ENCODE results near the gene SHCBP1. TPM values are rescaled to one million over a fixed set of nuclear protein-coding genes. Genes with fewer than 3 reads are reported as not detected.
"Not testable (repeated sequence)": the region's sequence is repeated elsewhere in the genome, so short reads cannot be mapped to it uniquely, and the experiment has no call there.

SHCBP1 gene
- total RNA-seq, 2 donors from 2014 or later: 28.3 to 55.5 TPM

DNA sequence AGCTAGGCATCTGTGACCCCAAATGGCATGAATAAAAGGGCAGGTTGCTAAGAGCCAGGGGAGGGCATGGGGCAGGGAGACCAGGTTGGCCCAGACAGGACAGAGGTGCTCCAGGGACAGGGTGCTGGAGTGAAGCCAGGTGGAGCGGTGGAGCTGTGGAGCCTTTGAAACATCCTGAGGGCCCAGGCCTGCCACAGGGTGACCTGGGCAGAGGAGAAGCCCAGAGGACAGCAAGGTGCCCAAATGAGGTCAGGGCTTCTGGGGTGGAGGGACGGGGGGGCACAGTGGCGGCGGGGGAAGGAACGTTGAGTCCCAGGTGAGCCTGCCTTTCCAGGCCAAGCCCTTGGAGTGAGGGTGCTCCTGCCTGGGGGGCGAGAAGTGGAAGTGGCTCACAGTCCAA, 2.5 kb upstream of the SHCBP1 start:
- peaks cover 12% of the 10 kb centered on the region for H3K4me1 Mint-ChIP-seq
- not testable (repeated sequence) for H3K27ac Mint-ChIP-seq; H3K36me3 Mint-ChIP-seq (ENCODE audit: low read depth); ATAC-seq (replicated peaks); H3K27me3 Mint-ChIP-seq; H3K4me3 Mint-ChIP-seq; H3K9me3 Mint-ChIP-seq

DNA sequence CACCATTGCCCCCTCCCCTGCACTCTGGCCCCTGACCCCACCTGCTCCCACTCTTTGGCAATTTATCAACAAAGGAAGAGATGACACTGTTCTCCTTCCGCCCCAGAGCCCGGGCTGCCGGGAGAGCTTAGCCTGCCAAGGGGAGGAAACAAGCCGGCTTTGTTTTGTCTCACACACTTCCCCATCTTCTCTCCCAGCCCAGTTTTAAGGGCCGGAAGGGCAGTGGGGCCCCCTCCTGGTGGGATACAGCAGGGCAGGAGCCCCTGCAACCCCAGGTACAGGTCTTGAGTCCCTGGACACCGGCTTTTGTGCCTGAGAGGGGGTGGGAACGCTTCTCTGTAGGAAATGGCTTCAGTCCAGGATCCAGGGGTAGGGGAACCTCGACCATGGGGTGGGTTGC, 2.1 kb upstream of the SHCBP1 start:
- H3K27me3 Mint-ChIP-seq; H3K36me3 Mint-ChIP-seq (ENCODE audit: low read depth); H3K9me3 Mint-ChIP-seq; ATAC-seq (replicated peaks); H3K27ac Mint-ChIP-seq; H3K4me3 Mint-ChIP-seq: not testable (repeated sequence)
- H3K4me1 Mint-ChIP-seq: peaks cover 12% of the 10 kb centered on the region

DNA sequence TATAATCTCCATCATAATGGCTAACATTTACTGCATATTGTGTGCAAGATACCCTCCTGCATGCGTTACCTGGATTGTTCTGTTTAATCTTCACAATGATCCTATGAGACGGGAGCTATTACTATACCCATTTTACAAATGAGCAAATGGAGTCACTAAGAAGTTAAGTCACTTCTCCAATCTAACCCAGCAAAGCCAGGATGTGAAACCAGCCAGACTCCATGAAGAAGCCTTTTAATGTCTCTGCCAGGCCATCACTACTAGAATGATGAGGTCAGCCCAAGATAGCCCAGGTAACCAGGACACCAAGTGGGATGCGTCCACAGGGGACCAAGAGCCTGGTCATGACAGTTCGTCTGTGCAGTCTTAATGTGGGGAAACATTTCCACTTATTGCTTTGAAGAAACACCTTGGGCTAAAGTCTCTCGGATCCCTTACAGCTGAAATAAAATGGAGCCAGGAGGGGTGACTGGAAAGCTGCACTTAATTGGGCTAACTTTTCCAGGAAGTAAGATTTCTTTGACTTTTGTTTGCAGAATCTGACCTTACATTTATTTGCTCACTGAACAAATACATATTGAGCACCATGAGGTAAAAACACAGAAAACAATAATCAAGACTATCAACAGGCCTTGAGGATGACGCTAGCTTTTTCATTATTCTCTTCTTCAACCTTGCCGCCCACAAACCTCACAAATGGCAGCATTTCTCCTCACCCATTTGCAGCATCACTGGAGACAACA, 926 bp upstream of the SHCBP1 start:
- peaks cover 12% of the 10 kb centered on the region for H3K4me1 Mint-ChIP-seq
- no peaks in the 10 kb centered on the region for H3K27me3 Mint-ChIP-seq
- H3K9me3 Mint-ChIP-seq: no peaks in the 10 kb centered on the region
- peak overlapping the region; percentile 87 for H3K4me3 Mint-ChIP-seq
- peak overlapping the region; percentile 82 for H3K27ac Mint-ChIP-seq
- peaks cover 13% of the 10 kb centered on the region for H3K36me3 Mint-ChIP-seq (ENCODE audit: low read depth)
- no peak for ATAC-seq (replicated peaks)

DNA sequence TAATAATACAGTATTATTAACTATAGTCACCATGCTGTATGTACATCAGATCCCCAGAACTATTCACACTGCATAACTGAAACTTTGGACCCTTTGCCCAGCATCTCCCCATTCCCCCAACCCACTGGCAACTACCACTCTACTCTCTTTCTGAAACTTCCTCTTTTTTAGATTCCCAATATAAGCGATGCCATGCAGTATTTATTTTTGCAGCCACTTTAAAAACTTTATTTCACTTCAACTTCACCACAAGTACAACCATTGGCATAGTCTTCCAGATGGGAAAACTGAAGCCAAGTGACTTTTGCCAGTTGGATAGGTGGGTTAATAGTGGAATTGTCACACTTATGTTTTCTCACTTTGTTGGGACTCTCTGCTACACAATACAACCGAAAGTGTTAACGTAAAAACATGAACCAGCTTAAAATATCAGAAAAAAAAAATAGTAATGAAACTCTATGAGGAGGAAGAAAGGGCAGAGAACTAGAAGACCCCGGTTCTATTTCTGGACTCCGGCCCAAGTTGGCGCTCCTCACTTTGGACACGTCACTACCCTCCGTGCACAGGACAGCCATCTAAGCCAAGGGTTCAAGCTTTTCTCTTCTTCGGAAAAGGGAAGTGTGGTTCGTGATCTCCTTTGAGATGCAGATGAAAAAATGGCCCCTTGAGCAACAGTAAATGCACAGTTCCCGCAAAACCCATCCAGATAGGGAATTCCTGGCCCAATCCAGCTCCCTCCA, 743 bp downstream of the SHCBP1 start:
- Mint-ChIP-seq H3K4me3 (peak overlapping the region; percentile 87), H3K36me3 (ENCODE audit: low read depth) (peaks cover 27% of the 10 kb centered on the region), H3K27me3 (no peaks in the 10 kb centered on the region), H3K27ac (peak overlapping the region; percentile 82), H3K4me1 (peaks cover 12% of the 10 kb centered on the region), H3K9me3 (no peaks in the 10 kb centered on the region)
- no peak for ATAC-seq (replicated peaks)

DNA sequence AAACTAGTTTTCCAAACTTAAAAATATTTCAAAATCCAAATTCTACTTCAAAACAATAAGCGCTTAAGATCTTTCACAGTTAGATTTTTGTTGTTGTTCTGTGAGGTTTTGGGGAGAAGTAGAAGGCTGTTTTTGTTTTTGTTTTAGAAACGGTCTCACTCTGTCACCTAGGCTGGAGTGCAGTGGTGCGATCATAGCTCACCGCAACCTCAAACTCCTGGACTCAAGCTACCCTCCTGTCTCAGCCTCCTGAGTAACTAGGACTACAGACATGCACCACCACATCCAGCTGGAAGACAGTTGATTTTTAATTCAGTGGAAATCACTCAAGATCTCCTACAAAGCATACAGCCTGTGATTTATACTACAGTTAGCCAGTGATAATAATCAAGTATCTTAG, 2.7 kb downstream of the SHCBP1 start:
- H3K27ac Mint-ChIP-seq: no peak overlapping the region

DNA sequence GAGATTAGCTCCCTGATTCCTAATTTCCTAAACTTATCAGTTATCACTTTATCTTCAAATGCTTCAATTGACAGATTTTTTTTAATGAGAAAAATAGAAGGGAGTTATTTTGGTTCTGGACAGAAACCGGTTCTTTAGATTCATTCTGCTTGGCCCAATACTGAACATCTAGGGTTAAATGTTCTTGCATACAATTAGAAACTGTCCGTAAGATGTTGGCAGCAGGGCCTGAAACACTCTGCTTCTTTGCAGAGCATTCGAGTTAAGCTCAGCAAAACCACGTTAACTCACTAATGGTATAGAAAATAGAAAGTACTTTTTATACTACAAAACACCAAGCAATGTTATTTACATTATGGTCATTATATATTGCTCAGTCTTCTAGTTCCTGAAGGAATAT, 7.2 kb downstream of the SHCBP1 start:
- no peak for ATAC-seq (replicated peaks)
- no peaks in the 10 kb centered on the region for H3K9me3 Mint-ChIP-seq
- no peaks in the 10 kb centered on the region for H3K4me1 Mint-ChIP-seq
- H3K36me3 Mint-ChIP-seq (ENCODE audit: low read depth): peaks cover 37% of the 10 kb centered on the region
- H3K27ac Mint-ChIP-seq: no peak overlapping the region
- no peak overlapping the region for H3K4me3 Mint-ChIP-seq
- no peaks in the 10 kb centered on the region for H3K27me3 Mint-ChIP-seq

More for the DNA sequence above, 2.7 kb downstream of the SHCBP1 start:
- Mint-ChIP-seq H3K36me3 (ENCODE audit: low read depth) (peaks cover 37% of the 10 kb centered on the region), H3K27me3 (no peaks in the 10 kb centered on the region), H3K4me1 (peaks cover 12% of the 10 kb centered on the region), H3K4me3 (no peak overlapping the region), H3K9me3 (no peaks in the 10 kb centered on the region)
- ATAC-seq (replicated peaks): no peak

DNA sequence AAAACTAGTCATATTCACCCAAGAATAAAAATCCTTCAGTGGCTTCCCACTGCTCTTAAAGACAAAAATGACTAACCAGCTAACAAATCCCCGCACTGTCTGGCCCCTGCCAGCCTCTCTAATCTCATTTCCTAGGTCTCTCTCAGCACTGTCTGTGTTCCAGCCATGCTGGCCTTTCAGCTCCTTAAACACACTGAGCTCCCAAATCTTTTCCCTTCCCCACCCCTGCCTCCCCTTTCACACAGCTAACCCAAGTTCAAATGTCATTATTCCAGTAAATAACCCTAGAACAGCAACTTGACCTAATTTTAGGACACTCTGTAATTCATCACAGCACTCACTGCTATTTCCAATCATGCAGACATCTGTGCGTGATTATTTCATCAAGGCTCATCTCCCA, 7.8 kb downstream of the SHCBP1 start:
- no peaks in the 10 kb centered on the region for H3K9me3 Mint-ChIP-seq
- peaks cover 33% of the 10 kb centered on the region for H3K36me3 Mint-ChIP-seq (ENCODE audit: low read depth)
- ATAC-seq (replicated peaks): no peak
- H3K27me3 Mint-ChIP-seq: no peaks in the 10 kb centered on the region
- H3K4me3 Mint-ChIP-seq: no peak overlapping the region
- H3K4me1 Mint-ChIP-seq: no peaks in the 10 kb centered on the region
- H3K27ac Mint-ChIP-seq: no peak overlapping the region

DNA sequence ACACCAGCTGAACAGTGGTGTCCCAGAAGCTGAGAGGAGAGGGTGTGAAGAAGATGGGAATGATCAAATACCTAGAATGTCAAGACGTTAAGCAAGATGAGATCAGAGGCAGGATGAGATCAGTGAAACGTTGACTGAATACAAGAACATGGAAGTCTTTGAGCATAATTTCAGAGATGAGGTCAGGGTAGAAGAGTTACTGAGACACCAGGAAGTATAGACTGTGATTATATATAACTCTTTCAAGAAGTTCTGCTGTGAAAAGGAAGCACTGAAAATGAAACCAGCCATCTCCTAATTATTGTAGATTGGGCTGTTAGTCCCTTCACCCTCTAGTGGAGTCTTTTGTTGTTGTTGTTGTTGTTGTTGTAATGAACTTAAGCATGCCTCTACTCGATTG, 9.1 kb downstream of the SHCBP1 start:
- peak; percentile 52 for ATAC-seq (replicated peaks)
- no peak overlapping the region for H3K27ac Mint-ChIP-seq
- H3K27me3 Mint-ChIP-seq: no peaks in the 10 kb centered on the region
- H3K4me1 Mint-ChIP-seq: no peaks in the 10 kb centered on the region
- H3K4me3 Mint-ChIP-seq: no peak overlapping the region
- no peaks in the 10 kb centered on the region for H3K9me3 Mint-ChIP-seq
- peaks cover 24% of the 10 kb centered on the region for H3K36me3 Mint-ChIP-seq (ENCODE audit: low read depth)

DNA sequence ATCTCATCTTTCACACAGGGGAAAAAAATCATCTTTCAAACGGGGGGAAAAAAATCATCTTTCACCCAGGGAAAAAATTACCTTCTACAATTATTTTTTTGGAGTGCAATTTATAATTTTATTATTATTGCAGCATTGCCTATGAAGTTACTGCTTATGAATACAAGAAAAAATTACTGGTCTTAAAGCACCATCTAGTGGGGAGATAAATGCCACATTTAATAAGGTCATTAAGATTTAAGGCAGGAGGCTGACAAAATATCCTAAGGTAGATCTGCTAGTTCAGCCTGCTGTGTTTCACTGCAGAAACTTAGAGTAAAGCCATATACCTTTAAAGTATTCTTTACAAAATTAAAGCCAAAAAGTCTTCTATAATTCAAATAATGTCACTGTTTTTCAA, 13.7 kb downstream of the SHCBP1 start:
- no peaks in the 10 kb centered on the region for H3K4me1 Mint-ChIP-seq
- no peaks in the 10 kb centered on the region for H3K9me3 Mint-ChIP-seq
- ATAC-seq (replicated peaks): no peak
- H3K4me3 Mint-ChIP-seq: no peak overlapping the region
- H3K27me3 Mint-ChIP-seq: no peaks in the 10 kb centered on the region
- H3K27ac Mint-ChIP-seq: peak overlapping the region; percentile 41
- H3K36me3 Mint-ChIP-seq (ENCODE audit: low read depth): peaks cover 17% of the 10 kb centered on the region

DNA sequence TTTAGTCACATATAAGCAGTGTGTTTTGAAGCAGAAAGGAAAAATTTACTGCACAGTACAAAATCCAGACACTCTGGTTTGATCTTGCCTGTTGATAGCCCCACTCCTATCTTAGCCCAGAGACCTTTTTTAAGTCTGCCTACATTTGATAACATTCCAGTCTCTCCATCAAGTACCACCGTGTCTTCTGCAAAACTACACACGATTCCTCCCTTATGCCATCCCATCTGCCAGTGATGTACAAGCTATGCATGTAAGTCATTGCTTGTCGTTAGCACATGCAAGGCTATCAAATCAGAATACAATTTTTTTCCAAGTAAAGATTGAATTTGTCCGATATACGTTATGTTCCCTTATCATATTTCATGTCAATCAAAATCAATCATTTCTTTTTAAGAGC, 14.9 kb downstream of the SHCBP1 start:
- Mint-ChIP-seq H3K4me1 (no peaks in the 10 kb centered on the region), H3K27me3 (no peaks in the 10 kb centered on the region), H3K4me3 (no peak overlapping the region), H3K27ac (no peak overlapping the region), H3K9me3 (no peaks in the 10 kb centered on the region), H3K36me3 (ENCODE audit: low read depth) (peaks cover 25% of the 10 kb centered on the region)
- no peak for ATAC-seq (replicated peaks)

DNA sequence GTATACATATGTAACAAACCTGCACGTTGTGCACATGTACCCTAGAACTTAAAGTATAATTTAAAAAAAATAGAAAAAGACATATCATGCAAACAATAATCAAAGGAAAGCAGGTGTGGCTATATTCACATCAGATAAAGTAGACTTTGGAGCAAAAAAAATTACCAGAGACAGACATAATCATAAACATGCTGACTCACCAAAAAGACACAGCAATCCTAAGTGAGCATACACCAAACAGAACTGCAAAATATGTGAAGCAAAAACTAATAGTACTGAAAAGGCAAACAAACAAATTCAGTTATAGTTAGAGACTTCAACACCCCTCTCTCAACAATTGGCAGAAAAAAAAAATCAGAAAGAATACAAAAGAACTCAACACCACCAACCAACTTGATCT, 29.9 kb downstream of the SHCBP1 start:
- H3K27me3 Mint-ChIP-seq: no peaks in the 10 kb centered on the region
- ATAC-seq (replicated peaks): no peak

DNA sequence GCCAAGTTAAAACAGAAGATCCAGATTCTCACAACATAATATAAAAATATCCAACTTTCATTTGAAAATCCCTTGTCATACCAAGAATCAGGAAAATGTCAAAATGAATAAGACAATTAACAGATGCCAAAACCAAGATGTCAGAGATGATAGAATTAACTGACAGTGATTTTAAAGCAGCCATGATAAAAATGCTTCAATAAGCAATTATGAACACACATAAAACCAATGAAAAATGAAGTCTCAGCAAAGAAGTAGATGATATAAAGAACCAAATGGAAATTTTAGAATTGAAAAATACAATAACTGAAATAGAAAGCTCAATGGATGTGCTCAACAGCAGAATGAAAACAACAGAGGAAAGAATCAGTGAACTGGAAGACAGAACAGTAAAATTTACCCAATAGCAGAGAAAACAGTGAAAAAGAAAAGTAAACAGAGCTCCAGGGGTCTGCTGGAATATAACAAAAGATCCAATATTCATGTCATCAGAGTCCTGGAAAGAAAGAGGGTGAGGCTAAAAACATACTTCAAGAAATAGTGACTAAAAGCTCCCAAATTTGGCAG, 35.1 kb downstream of the SHCBP1 start:
- no peak overlapping the region for H3K27ac Mint-ChIP-seq
- peaks cover 23% of the 10 kb centered on the region for H3K9me3 Mint-ChIP-seq
- no peaks in the 10 kb centered on the region for H3K27me3 Mint-ChIP-seq
- H3K4me3 Mint-ChIP-seq: no peak overlapping the region
- no peaks in the 10 kb centered on the region for H3K4me1 Mint-ChIP-seq
- peaks cover 49% of the 10 kb centered on the region for H3K36me3 Mint-ChIP-seq (ENCODE audit: low read depth)
- ATAC-seq (replicated peaks): no peak

More for the DNA sequence above, 29.9 kb downstream of the SHCBP1 start:
- peaks cover 20% of the 10 kb centered on the region for H3K36me3 Mint-ChIP-seq (ENCODE audit: low read depth)
- peaks cover 16% of the 10 kb centered on the region for H3K9me3 Mint-ChIP-seq
- no peak overlapping the region for H3K4me3 Mint-ChIP-seq
- H3K4me1 Mint-ChIP-seq: no peaks in the 10 kb centered on the region
- no peak overlapping the region for H3K27ac Mint-ChIP-seq

DNA sequence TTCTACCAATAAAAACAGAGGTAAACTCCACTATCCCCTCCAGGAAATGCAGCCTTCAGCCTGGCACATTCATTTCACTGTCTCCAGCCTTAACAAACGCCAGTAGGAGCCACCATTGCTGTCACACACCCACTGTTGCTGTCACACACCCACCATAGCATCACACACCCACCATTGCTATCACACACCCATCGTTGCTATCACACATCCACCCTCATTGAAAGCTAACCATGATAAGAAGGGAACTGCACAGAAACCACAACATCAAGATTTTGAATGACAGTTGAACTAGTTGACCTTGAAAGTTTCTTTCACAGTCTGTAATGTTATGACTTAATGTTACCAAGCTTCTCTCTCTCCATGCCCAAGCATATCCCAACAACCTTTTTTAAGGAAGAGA, 38.1 kb downstream of the SHCBP1 start:
- no peak overlapping the region for H3K4me3 Mint-ChIP-seq
- H3K27ac Mint-ChIP-seq: no peak overlapping the region
- no peaks in the 10 kb centered on the region for H3K27me3 Mint-ChIP-seq
- no peaks in the 10 kb centered on the region for H3K4me1 Mint-ChIP-seq
- peaks cover 45% of the 10 kb centered on the region for H3K36me3 Mint-ChIP-seq (ENCODE audit: low read depth)
- peaks cover 21% of the 10 kb centered on the region for H3K9me3 Mint-ChIP-seq
- no peak for ATAC-seq (replicated peaks)

DNA sequence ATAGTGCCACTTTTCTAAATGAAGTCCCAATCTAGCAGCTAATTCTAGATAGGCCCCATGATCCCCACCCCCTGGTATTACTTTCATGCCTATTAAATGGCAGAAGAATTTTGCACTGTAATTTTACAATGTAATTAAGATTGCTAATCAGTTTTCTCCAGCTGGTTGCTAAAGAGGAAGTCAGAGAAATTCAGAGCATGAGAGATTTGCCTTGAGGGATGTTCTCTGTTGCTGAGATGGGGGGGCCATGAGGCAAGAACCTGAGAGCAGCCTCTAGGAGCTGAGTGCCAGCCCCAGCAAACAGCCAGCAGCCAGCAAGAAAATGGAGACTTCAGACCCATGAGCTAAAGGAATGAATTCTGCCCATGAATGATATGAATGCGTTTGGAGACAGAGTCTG, 38.9 kb downstream of the SHCBP1 start:
- Mint-ChIP-seq H3K4me1 (no peaks in the 10 kb centered on the region), H3K36me3 (ENCODE audit: low read depth) (peaks cover 40% of the 10 kb centered on the region), H3K27me3 (no peaks in the 10 kb centered on the region), H3K27ac (no peak overlapping the region), H3K4me3 (no peak overlapping the region), H3K9me3 (peaks cover 17% of the 10 kb centered on the region)
- no peak for ATAC-seq (replicated peaks)

DNA sequence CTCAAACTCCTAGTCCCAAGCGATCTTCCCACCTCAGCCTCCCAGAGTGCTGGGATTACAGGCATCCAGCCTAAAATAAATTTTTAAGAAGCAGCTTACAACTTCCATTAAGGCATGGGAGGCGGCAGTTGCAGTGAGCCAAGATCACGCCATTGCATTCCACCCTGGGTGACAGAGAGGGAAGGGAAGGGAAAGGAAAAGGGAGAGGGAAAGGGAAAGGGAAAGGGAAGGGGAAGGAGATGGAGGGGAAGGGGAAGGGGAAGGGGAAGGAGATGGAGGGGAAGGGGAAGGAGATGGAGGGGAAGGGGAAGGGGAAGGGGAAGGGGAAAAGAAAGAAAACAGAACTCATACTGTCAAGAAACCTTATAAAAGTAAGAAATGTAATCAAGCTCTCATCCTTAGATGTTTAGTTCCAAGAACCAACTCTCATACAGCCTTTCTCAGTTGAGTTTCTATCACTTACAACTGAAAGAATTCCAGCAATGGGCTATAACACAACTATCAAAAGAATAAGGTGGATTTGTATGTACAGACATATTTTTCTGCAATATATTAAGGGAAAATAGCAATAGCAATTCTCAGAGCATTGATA, 43.1 kb downstream of the SHCBP1 start:
- Mint-ChIP-seq H3K4me1 (no peaks in the 10 kb centered on the region), H3K36me3 (ENCODE audit: low read depth) (peaks cover 10% of the 10 kb centered on the region), H3K9me3 (no peaks in the 10 kb centered on the region), H3K27ac (no peak overlapping the region), H3K27me3 (no peaks in the 10 kb centered on the region), H3K4me3 (no peak overlapping the region)
- no peak for ATAC-seq (replicated peaks)
